ENCODE measurements around the gene FAM118B. TPM values are rescaled to one million over a fixed set of nuclear protein-coding genes. Genes with fewer than 3 reads are reported as not detected.

FAM118B gene
- total and polyA plus RNA-seq, 4 donors = 3.7 to 12.0 (median 6.6) TPM

DNA sequence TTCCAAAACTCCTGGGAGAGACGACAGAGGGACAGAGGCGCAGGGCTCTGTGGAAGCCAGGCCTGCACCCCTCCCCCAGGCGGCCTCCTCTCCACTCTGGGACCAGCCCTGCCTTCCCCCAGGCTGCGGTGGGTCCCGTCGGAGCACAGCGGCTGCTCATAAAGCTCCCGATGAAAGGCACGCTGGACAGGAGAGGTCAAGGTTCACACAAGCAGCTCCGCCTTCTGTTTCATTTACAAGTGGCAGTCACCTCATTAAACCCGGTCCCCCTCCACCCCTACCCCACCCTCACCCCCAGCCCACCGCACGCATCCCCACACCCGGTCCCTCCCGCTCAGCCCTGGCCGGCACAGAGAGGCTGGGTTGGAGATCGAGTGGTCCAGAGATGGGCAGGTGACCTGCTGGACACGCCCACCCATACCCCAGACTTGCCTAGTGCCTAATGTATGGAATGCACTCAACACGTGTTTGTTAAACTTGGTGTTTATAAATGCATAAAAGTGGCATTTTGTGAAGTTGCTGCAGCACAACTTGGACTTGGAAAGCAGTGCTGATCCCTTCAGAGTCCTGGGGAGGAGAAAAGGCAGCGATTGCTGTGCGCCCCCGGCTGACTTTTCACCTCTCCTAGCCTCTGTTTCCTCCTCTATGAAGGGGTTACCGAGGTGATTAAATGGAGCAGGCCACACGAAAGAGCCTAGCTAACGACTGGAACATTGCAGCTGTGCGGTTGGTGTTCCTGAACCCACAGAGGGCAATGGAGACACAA lies 26.1 kb upstream of the FAM118B start:
- 85% methylated on average over 26 of the region's 26 CpGs for WGBS
- no peak for TF ChIP-seq FOXA1 (IDR thresholded peaks at IDR 0.05)
- no peak for TF ChIP-seq GABPA (IDR thresholded peaks at IDR 0.05 in 1 of 2, conservative IDR thresholded peaks at IDR 0.05 in 1 of 2)
- peaks cover 0 to 2% (median 0%) of the 10 kb centered on the region in 4 donors for H3K36me3 ChIP-seq (ENCODE audit: control insufficient read depth in 4 of 4, insufficient read depth in 3 of 4, low read depth in 1 of 4, low read length in 3 of 4)
- DNase-seq (ENCODE audit: low spot score) = no peak
- no peaks in the 10 kb centered on the region for H3K9me3 ChIP-seq (ENCODE audit: control insufficient read depth in 4 of 4, low read length in 3 of 4)
- H3K27me3 ChIP-seq (ENCODE audit: control insufficient read depth in 4 of 4, insufficient read depth in 4 of 4, low read length in 3 of 4) = no peaks in the 10 kb centered on the region
- no peaks in the 10 kb centered on the region for H3K4me1 ChIP-seq (ENCODE audit: control insufficient read depth in 4 of 4, insufficient read depth in 4 of 4, low read length in 3 of 4)
- H3K9ac ChIP-seq (ENCODE audit: low read depth in 1 of 2, low read length in 2 of 2) = no peak overlapping the region
- H3K27ac ChIP-seq (ENCODE audit: low read depth in 1 of 2, low read length in 2 of 2) = no peak overlapping the region
- H3K4me3 ChIP-seq (ENCODE audit: low read depth in 1 of 3, low read length in 3 of 3) = no peak overlapping the region

DNA sequence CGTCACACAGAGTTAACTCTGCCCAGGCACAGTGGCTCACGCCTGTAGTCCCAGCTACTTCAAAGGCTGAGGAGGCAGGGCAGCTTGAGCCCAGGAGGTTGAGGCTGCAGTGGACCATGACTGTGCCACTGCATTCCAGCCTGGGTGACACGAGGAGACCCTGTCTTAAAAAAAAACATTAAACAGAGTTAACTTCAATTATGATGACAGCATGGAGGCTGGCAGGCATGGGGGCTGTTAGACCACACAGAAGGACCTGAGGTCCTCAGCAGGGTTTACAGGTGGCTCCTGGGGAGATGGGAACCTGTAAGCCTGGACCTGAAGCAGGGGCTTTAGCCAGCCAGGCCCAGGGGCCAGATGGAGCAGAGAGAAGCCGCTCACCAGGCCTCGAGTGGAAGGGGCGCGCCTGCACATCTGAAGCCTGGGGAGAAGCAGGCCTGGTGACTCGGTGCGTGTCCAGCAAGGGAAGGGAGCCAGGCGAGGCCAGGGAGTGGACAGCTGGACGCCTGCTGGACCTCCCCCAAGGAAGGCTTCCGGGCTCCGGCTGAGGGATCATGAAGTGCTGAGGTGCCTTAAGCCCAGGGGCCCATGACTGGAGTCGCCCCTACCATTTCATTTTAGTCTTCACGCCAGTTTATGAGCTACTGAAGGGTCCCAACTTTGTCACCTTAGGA lies 25.4 kb upstream of the FAM118B start:
- Histone ChIP-seq H3K4me1 (ENCODE audit: control insufficient read depth in 4 of 4, insufficient read depth in 4 of 4, low read length in 3 of 4) (no peaks in the 10 kb centered on the region), H3K9me3 (ENCODE audit: control insufficient read depth in 4 of 4, low read length in 3 of 4) (no peaks in the 10 kb centered on the region), H3K4me3 (ENCODE audit: low read depth in 1 of 3, low read length in 3 of 3) (no peak overlapping the region), H3K27me3 (ENCODE audit: control insufficient read depth in 4 of 4, insufficient read depth in 4 of 4, low read length in 3 of 4) (no peaks in the 10 kb centered on the region), H3K27ac (ENCODE audit: low read depth in 1 of 2, low read length in 2 of 2) (no peak overlapping the region), H3K9ac (ENCODE audit: low read depth in 1 of 2, low read length in 2 of 2) (no peak overlapping the region), H3K36me3 (ENCODE audit: control insufficient read depth in 4 of 4, insufficient read depth in 3 of 4, low read depth in 1 of 4, low read length in 3 of 4) (peaks cover 0 to 4% (median 0%) of the 10 kb centered on the region in 4 donors)
- 88% methylated on average over 15 of the region's 15 CpGs for WGBS
- TF ChIP-seq HNF4G (IDR thresholded peaks at IDR 0.05) = no peak
- TF ChIP-seq TAF1 (conservative IDR thresholded peaks at IDR 0.05) = no peak
- TF ChIP-seq, protein P1, sequence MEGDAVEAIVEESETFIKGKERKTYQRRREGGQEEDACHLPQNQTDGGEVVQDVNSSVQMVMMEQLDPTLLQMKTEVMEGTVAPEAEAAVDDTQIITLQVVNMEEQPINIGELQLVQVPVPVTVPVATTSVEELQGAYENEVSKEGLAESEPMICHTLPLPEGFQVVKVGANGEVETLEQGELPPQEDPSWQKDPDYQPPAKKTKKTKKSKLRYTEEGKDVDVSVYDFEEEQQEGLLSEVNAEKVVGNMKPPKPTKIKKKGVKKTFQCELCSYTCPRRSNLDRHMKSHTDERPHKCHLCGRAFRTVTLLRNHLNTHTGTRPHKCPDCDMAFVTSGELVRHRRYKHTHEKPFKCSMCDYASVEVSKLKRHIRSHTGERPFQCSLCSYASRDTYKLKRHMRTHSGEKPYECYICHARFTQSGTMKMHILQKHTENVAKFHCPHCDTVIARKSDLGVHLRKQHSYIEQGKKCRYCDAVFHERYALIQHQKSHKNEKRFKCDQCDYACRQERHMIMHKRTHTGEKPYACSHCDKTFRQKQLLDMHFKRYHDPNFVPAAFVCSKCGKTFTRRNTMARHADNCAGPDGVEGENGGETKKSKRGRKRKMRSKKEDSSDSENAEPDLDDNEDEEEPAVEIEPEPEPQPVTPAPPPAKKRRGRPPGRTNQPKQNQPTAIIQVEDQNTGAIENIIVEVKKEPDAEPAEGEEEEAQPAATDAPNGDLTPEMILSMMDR (IDR thresholded peaks at IDR 0.05; ENCODE audit: low read depth, low read length, missing input control) = no peak
- no peak for TF ChIP-seq FOXA1 (IDR thresholded peaks at IDR 0.05)
- TF ChIP-seq, protein P2, sequence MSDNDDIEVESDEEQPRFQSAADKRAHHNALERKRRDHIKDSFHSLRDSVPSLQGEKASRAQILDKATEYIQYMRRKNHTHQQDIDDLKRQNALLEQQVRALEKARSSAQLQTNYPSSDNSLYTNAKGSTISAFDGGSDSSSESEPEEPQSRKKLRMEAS (IDR thresholded peaks at IDR 0.05) = no peak
- TF ChIP-seq, protein P3, sequence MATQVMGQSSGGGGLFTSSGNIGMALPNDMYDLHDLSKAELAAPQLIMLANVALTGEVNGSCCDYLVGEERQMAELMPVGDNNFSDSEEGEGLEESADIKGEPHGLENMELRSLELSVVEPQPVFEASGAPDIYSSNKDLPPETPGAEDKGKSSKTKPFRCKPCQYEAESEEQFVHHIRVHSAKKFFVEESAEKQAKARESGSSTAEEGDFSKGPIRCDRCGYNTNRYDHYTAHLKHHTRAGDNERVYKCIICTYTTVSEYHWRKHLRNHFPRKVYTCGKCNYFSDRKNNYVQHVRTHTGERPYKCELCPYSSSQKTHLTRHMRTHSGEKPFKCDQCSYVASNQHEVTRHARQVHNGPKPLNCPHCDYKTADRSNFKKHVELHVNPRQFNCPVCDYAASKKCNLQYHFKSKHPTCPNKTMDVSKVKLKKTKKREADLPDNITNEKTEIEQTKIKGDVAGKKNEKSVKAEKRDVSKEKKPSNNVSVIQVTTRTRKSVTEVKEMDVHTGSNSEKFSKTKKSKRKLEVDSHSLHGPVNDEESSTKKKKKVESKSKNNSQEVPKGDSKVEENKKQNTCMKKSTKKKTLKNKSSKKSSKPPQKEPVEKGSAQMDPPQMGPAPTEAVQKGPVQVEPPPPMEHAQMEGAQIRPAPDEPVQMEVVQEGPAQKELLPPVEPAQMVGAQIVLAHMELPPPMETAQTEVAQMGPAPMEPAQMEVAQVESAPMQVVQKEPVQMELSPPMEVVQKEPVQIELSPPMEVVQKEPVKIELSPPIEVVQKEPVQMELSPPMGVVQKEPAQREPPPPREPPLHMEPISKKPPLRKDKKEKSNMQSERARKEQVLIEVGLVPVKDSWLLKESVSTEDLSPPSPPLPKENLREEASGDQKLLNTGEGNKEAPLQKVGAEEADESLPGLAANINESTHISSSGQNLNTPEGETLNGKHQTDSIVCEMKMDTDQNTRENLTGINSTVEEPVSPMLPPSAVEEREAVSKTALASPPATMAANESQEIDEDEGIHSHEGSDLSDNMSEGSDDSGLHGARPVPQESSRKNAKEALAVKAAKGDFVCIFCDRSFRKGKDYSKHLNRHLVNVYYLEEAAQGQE (IDR thresholded peaks at IDR 0.05) = no peak
- no peak for TF ChIP-seq RXRA (IDR thresholded peaks at IDR 0.05)
- no peak for TF ChIP-seq JUND (IDR thresholded peaks at IDR 0.05)
- no peak for DNase-seq (ENCODE audit: low spot score)
